ENCODE data around the gene TEX12. TPM values are rescaled to one million over a fixed set of nuclear protein-coding genes. Genes with fewer than 3 reads are reported as not detected.
"Not testable (repeated sequence)": the region's sequence is repeated elsewhere in the genome, so short reads cannot be mapped to it uniquely, and the experiment has no call there.

TEX12 gene
- total RNA-seq, 6 donors from 2014 or later, result 0.37 to 0.89 TPM; not detected in 4

- H3K27ac ChIP-seq, result no peak overlapping the region
- no peak for TF ChIP-seq POLR2A (IDR thresholded peaks at IDR 0.05)
- TF ChIP-seq POLR2AphosphoS5 (IDR thresholded peaks at IDR 0.05), result no peak
- TF ChIP-seq CTCF (IDR thresholded peaks at IDR 0.05), result no peak
- no peak for TF ChIP-seq EP300 (IDR thresholded peaks at IDR 0.05)
- ATAC-seq (ENCODE audit: low FRiP score in 2 of 2), result no peak
- no peaks in the 10 kb centered on the region for H3K9me3 ChIP-seq
- no peak for DNase-seq
- no peaks in the 10 kb centered on the region for H3K4me1 ChIP-seq
- no peaks in the 10 kb centered on the region for H3K27me3 ChIP-seq
- H3K4me3 ChIP-seq, result no peak overlapping the region
- no peaks in the 10 kb centered on the region for H3K36me3 ChIP-seq
Observed at GRCh38 chr11:112185883-112186282, 18.7 kb downstream of the TEX12 start.

DNA sequence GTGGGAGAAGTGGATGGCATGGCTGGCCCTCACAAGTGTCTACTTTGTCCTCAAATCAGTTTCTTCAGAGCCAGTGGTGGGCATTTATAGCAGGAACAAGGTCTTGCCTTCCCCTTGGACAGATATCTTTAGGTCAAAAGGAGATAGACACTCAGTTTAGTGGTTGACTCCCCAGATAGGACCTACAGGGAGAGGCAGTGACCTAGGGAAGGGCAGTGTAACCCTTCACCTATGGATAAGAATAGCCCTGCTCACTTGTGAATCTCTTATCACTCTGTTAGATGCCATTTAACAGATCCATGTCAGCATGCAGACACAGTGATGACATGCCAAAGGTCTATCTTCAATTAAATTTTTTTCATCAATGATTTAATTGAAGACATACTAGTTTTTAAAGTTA is 19.1 kb downstream of the TEX12 start:
- Histone ChIP-seq H3K27ac (no peak overlapping the region), H3K36me3 (no peaks in the 10 kb centered on the region), H3K27me3 (no peaks in the 10 kb centered on the region), H3K4me1 (no peaks in the 10 kb centered on the region), H3K9me3 (no peaks in the 10 kb centered on the region), H3K4me3 (no peak overlapping the region)
- TF ChIP-seq POLR2AphosphoS5 (IDR thresholded peaks at IDR 0.05) (no peak), EP300 (IDR thresholded peaks at IDR 0.05) (no peak), POLR2A (IDR thresholded peaks at IDR 0.05) (no peak), CTCF (IDR thresholded peaks at IDR 0.05) (no peak)
- DNase-seq (no peak), ATAC-seq (ENCODE audit: low FRiP score in 2 of 2) (no peak)

DNA sequence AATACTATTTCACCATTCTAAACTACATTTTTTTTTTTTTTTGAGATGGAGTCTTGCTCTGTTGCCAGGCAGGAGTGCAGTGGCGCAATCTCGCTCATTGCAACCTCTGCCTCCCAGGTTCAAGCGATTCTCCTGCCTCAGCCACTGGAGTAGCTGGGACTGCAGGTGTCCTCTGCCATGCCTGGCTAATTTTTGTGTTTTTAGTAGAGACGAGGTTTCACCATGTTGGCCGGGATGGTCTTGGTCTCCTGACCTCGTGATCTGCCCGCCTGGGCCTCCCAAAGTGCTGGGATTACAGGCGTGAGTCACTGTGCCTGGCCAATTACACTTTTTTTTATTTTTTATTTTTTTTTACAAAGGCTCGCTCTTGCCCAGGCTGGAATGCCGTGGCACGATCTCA is 27.9 kb downstream of the TEX12 start:
- DNase-seq, H3K36me3 ChIP-seq: not testable (repeated sequence)
- 72 to 82% methylated on average over 11 of the region's 11 CpGs for WGBS, 2 donors

DNA sequence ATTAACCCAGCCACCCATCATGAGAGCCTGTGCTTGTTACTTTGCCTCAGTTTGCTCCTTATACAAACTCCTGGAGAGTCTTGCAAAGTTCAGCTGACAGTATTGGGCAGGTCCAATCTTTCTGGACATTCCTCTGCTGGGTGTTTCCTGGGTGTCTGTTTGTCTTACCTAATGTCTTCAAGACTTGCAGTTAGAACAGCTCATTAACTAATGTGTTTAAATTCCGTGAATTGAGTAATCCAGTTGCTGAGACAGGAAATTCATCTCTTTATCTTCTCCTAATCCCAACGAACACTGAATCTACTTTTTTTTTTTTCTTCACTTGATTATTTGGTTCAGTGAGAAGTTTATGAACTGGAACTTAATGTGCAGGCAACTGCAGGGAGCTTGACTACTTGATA is 28.8 kb downstream of the TEX12 start:
- WGBS, 2 donors, result 26 to 34% methylated on average over 2 of the region's 2 CpGs
- Histone ChIP-seq H3K27me3 (no peaks in the 10 kb centered on the region), H3K36me3 (no peaks in the 10 kb centered on the region), H3K4me1 (no peaks in the 10 kb centered on the region), H3K9me3 (no peaks in the 10 kb centered on the region), H3K4me3 (no peak overlapping the region), H3K27ac (no peak overlapping the region)
- TF ChIP-seq POLR2AphosphoS5 (IDR thresholded peaks at IDR 0.05) (no peak), CTCF (IDR thresholded peaks at IDR 0.05) (no peak), EP300 (IDR thresholded peaks at IDR 0.05) (no peak), POLR2A (IDR thresholded peaks at IDR 0.05) (no peak)
- peak in 1 of 2 donors; percentile 82 for ATAC-seq (ENCODE audit: low FRiP score in 2 of 2)
- DNase-seq, result no peak

More for the DNA sequence above, 27.9 kb downstream of the TEX12 start:
- H3K9me3 ChIP-seq, H3K4me1 ChIP-seq, H3K4me3 ChIP-seq, H3K27ac ChIP-seq, H3K27me3 ChIP-seq: not testable (repeated sequence)
- ATAC-seq (ENCODE audit: low FRiP score in 2 of 2), result peak in 1 of 2 donors; percentile 65

DNA sequence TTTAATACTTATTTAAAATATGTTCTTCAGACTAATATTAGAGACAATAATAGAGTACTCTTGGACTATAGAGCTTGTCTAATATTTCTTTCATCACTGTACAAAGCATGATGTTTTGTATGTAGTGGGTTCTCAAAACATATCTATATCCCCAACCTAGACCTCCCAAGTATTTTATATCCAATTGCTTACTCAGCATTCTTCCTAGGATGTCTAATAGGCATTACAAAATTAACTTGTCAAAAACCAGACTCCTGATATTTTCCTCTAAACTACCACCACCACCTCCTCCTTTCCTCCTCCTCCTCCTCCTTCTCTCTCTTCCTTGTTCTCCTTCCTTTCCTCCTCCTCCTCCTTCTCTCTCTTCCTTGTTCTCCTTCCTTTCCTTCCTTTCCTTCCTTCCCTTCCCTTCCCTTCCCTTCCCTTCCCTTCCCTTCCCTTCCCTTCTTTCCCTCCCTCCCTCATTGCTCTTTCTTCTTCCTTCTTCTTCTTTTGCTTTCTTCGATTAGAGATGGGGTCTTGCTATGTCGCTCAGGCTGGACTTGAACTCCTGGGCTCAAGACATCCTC is 29.4 kb downstream of the TEX12 start:
- Histone ChIP-seq H3K4me3 (no peak overlapping the region), H3K9me3 (no peaks in the 10 kb centered on the region), H3K4me1 (no peaks in the 10 kb centered on the region), H3K27ac (no peak overlapping the region), H3K27me3 (no peaks in the 10 kb centered on the region), H3K36me3 (no peaks in the 10 kb centered on the region)
- 95 to 100% methylated on average over 2 of the region's 2 CpGs for WGBS, 2 donors
- TF ChIP-seq POLR2A (IDR thresholded peaks at IDR 0.05) (no peak), POLR2AphosphoS5 (IDR thresholded peaks at IDR 0.05) (no peak), CTCF (IDR thresholded peaks at IDR 0.05) (no peak), EP300 (IDR thresholded peaks at IDR 0.05) (no peak)
- DNase-seq (no peak), ATAC-seq (ENCODE audit: low FRiP score in 2 of 2) (no peak)

- not testable (repeated sequence) for ATAC-seq (ENCODE audit: low FRiP score in 2 of 2); H3K27me3 ChIP-seq; DNase-seq; H3K4me1 ChIP-seq; H3K9me3 ChIP-seq; H3K36me3 ChIP-seq; H3K4me3 ChIP-seq; H3K27ac ChIP-seq
- WGBS, 2 donors, result 82% methylated on average over 4 of the region's 4 CpGs
Observed at GRCh38 chr11:112199101-112199500, 31.9 kb downstream of the TEX12 start.

Measured in upper lobe of left lung (tissue), 6 donors.